Spleen (tissue), 7 donors: ENCODE measurements around the gene BTG3.

Source experiments
- CTCF ChIP-seq, 11 experiments: fragments of 200-600 bp in 7 of 11; fragments of 450-650 bp in 4 of 11; sonication (generic) in 4 of 11; IDR thresholded peaks in 8 of 11; conservative IDR thresholded peaks in 3 of 11; 1 replicate in 7 of 11; 2 replicates in 4 of 11; pipeline versions ENCODE4 v1.4.0 to v1.8.0; 2016 to 2021; ENCODE audit warnings: antibody characterized with exemption in 11 of 11, inconsistent platforms in 4 of 11, mild to moderate bottlenecking in 1 of 11
- POLR2A ChIP-seq, 3 donors: fragments of 450-650 bp; IDR thresholded peaks; one replicate each; pipeline ENCODE4 v1.5.1; 2017; ENCODE audit warnings: antibody characterized with exemption in 3 of 3, mild to moderate bottlenecking in 1 of 3
- POLR2AphosphoS5 ChIP-seq, 3 donors: sonication (generic); formaldehyde crosslinking; IDR thresholded peaks; one replicate each; pipeline ENCODE4 v1.5.1; 2017; ENCODE audit warnings: antibody characterized with exemption in 3 of 3
- donor health status: DM: no; HTN: no; CAD: no; lungs with moderate emphysema.
- donor health status: DM: no; HTN: no; CAD: no.
- donor health status: DM: no; HTN: no; CAD: no.

GRCh38 chr21:17651526-17651925, 38.8 kb upstream of the BTG3 start:
- no peak for TF ChIP-seq CTCF (IDR thresholded peaks at IDR 0.05 in 8 of 11, conservative IDR thresholded peaks at IDR 0.05 in 3 of 11)
- no peak for TF ChIP-seq POLR2AphosphoS5 (IDR thresholded peaks at IDR 0.05)
- TF ChIP-seq POLR2A (IDR thresholded peaks at IDR 0.05): no peak
